HepG2 (cell line): ENCODE data around the gene AP2B1. TPM values are rescaled to one million over a fixed set of nuclear protein-coding genes. Genes with fewer than 3 reads are reported as not detected.

Source experiments
- ATAC-seq: fragments of 200-7000 bp; cut with Tn5 transposase; 3 replicates; pipeline ENCODE4 v1.9.1; 2020; ENCODE audit warnings: mild to moderate bottlenecking, moderate library complexity
- BruUV-seq: library from RNA; stranded (reverse); fragments of 400-500 nt; replicated peaks from 2 replicates; lab custom pipeline; 2021; lab: Mats Ljungman, UMichigan
- CTCF ChIA-PET: fragments of 300-600 bp; formaldehyde crosslinking; extraction: SDS; loops from one replicate; lab custom pipeline; 2021; ENCODE audit warnings: low total read pairs, inconsistent platforms, low intra/inter-chr PET ratio; lab: Yijun Ruan, JAX
- POLR2A ChIA-PET: fragments of 350-600 bp; sonication (Branson Sonifier 250); formaldehyde crosslinking; loops from one replicate; lab custom pipeline; 2020; ENCODE audit warnings: antibody characterized with exemption, inconsistent platforms; lab: Yijun Ruan, JAX
- DNase-seq: peaks from one replicate; pipeline ENCODE4 v3.0.0-alpha.2; 2015; ENCODE audit warnings: low spot score
- FAIRE-seq: peaks from 3 replicates; lab custom pipeline; 2011; peaks lifted over from hg19 to GRCh38; lab: Jason Lieb, UNC
- H2AFZ ChIP-seq: one replicate; pipeline ENCODE4 v1.6.1; 2011; ENCODE audit warnings: low read length, inconsistent platforms
- H3K27ac ChIP-seq: fragments of 300-600 bp; 3 replicates; pipeline ENCODE4 v1.8.0; 2011; ENCODE audit warnings: mixed run types, mild to moderate bottlenecking, mixed read lengths, low read length, inconsistent platforms; ENCODE audit not compliant: insufficient read depth; ENCODE audit errors: extremely low read length
- H3K27me3 ChIP-seq, 2 experiments: fragments of 200-600 bp in 1 of 2; 2 replicates in 1 of 2; 3 replicates in 1 of 2; pipeline versions ENCODE4 v1.6.0 to v1.8.0; 2011; ENCODE audit warnings: low read length in 2 of 2, mild to moderate bottlenecking in 2 of 2, moderate library complexity in 2 of 2, inconsistent platforms in 1 of 2; ENCODE audit not compliant: insufficient read depth in 2 of 2, control insufficient read depth in 1 of 2
- H3K36me3 ChIP-seq, 2 experiments: fragments of 200-600 bp in 1 of 2; replicated peaks in 1 of 2; 2 replicates in 1 of 2; 3 replicates in 1 of 2; pipeline versions ENCODE4 v1.5.1 to v1.8.0; 2011; ENCODE audit warnings: low read length in 2 of 2, inconsistent platforms in 1 of 2; ENCODE audit not compliant: insufficient read depth in 2 of 2, control insufficient read depth in 1 of 2
- H3K4me1 ChIP-seq: 2 replicates; pipeline ENCODE4 v1.5.1; 2012; ENCODE audit warnings: low read length, inconsistent platforms; ENCODE audit not compliant: insufficient read depth
- H3K4me2 ChIP-seq: 2 replicates; pipeline ENCODE4 v1.6.0; 2011; ENCODE audit warnings: low read depth, low read length, inconsistent platforms
- H3K4me3 ChIP-seq, 3 experiments: fragments of 200-600 bp in 1 of 3; sonication (generic), shearing (Covaris generic) in 1 of 3; replicated peaks in 1 of 3; 2 replicates each; pipeline ENCODE4 v1.5.1; 2011 to 2016; ENCODE audit warnings: low read length in 3 of 3, inconsistent platforms in 2 of 3, low read depth in 2 of 3, mild to moderate bottlenecking in 2 of 3, control low read depth in 1 of 3, mixed read lengths in 1 of 3; ENCODE audit not compliant: insufficient read depth in 1 of 3
- H3K79me2 ChIP-seq: one replicate; pipeline ENCODE4 v1.6.1; 2011; ENCODE audit warnings: low read length, inconsistent platforms; ENCODE audit not compliant: insufficient read depth
- H3K9ac ChIP-seq: 2 replicates; pipeline ENCODE4 v1.6.0; 2011; ENCODE audit warnings: mild to moderate bottlenecking, low read depth, low read length, inconsistent platforms; ENCODE audit not compliant: insufficient read depth
- H3K9me3 ChIP-seq: 2 replicates; pipeline ENCODE4 v1.5.1; 2012; ENCODE audit warnings: mild to moderate bottlenecking, low read length
- H4K20me1 ChIP-seq: 2 replicates; pipeline ENCODE4 v1.6.0; 2011; ENCODE audit warnings: inconsistent platforms, mild to moderate bottlenecking, low read length, moderate library complexity; ENCODE audit not compliant: insufficient read depth
- SATB2 ChIP-seq: sonication (generic); formaldehyde crosslinking; IDR thresholded peaks from 2 replicates; pipeline ENCODE4 v1.5.0; 2020; ENCODE audit warnings: missing genetic modification reagents
- TEAD2 ChIP-seq: sonication (generic); formaldehyde crosslinking; IDR thresholded peaks from 2 replicates; pipeline ENCODE4 v1.9.0; 2021; ENCODE audit warnings: missing genetic modification reagents
- ZNF263 ChIP-seq: sonication (generic); formaldehyde crosslinking; IDR thresholded peaks from 2 replicates; pipeline ENCODE4 v1.4.0; 2020; ENCODE audit warnings: missing genetic modification reagents
- ZNF878 ChIP-seq: sonication (generic); formaldehyde crosslinking; IDR thresholded peaks from 2 replicates; pipeline ENCODE4 v1.8.1; 2023; ENCODE audit warnings: mild to moderate bottlenecking, missing genetic modification reagents, moderate library complexity
- WGBS: methylation state at CpG from one replicate; pipeline ENCODE4 v1.1.6; 2017; ENCODE audit warnings: low lambda C conversion rate; 5-methylcytosine and 5-hydroxymethylcytosine counted together
- in situ Hi-C: cut with HindIII; loops from 2 replicates; pipeline ENCODE4 v1.10.0; 2017; ENCODE audit warnings: low pct_unique_long_range_greater_than_20kb; ENCODE audit not compliant: extremely low pct_ligation_motif_present
- intact Hi-C: fragments of 100-400 bp; cut with micrococcal nuclease; formaldehyde crosslinking; loops from one replicate; pipeline ENCODE4 v1.10.0; 2022; ENCODE audit not compliant: unreplicated experiment
- polyA plus RNA-seq, 8 experiments: library from polyadenylated mRNA; depleted of rRNA in 3 of 8; stranded (reverse) in 7 of 8; unstranded in 1 of 8; fragments of >200 nt; fragmentation: Illumina TruSeq in 4 of 8; extraction: Trizol in 4 of 8; gene quantifications; 2 replicates each; pipeline versions ENCODE4 v1.2.1 to v1.2.3, GENCODE V29; 2011 to 2016; ENCODE audit warnings: low read depth in 4 of 8, missing spikeins in 1 of 8, mixed read lengths in 1 of 8; ENCODE audit not compliant: insufficient read depth in 1 of 8
- total RNA-seq, 5 experiments: library from RNA; depleted of rRNA; stranded (reverse); fragments of >200 nt; fragmentation: Illumina TruSeq; extraction: Trizol; gene quantifications; 2 replicates each; pipeline ENCODE4 v1.2.3, GENCODE V29; 2016; ENCODE audit warnings: low read depth in 1 of 5
- TF ChIP-seq, protein P1 (sequence below): sonication (generic); formaldehyde crosslinking; IDR thresholded peaks from 2 replicates; pipeline ENCODE4 v1.8.0; 2022; ENCODE audit warnings: mild to moderate bottlenecking, missing genetic modification reagents, borderline replicate concordance
- TF ChIP-seq, protein P2 (sequence below): IDR thresholded peaks from 2 replicates; pipeline ENCODE4 v1.6.1; 2018; ENCODE audit warnings: missing genetic modification reagents
- TF ChIP-seq, protein P3 (sequence below): sonication (generic); formaldehyde crosslinking; conservative IDR thresholded peaks from 2 replicates; pipeline ENCODE4 v1.4.0; 2020; ENCODE audit warnings: mild to moderate bottlenecking, missing genetic modification reagents, moderate library complexity

AP2B1 gene
- total and polyA plus RNA-seq, 2 of the 13 experiments (the other 11 are each of a cell fraction or from before 2014, with no cell fraction given) = 23.8 to 71.3 TPM

DNA sequence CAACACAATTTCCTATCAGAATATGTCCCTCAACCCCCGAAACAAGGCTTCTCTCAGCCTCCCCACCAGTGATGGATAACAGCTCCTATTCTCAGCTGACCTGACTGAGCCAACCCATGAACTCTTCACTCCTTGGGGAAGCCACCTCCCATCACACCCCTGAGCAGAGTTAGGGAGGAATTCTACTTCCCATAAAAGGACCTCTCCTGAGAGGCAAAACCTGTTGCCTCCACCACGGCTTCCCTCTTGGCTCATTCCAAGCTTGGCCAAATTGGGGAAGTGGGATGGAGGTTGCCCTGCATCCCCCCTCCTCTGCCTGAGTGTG, 138.6 kb downstream of the AP2B1 start (continued):
- TF ChIP-seq, protein P1, sequence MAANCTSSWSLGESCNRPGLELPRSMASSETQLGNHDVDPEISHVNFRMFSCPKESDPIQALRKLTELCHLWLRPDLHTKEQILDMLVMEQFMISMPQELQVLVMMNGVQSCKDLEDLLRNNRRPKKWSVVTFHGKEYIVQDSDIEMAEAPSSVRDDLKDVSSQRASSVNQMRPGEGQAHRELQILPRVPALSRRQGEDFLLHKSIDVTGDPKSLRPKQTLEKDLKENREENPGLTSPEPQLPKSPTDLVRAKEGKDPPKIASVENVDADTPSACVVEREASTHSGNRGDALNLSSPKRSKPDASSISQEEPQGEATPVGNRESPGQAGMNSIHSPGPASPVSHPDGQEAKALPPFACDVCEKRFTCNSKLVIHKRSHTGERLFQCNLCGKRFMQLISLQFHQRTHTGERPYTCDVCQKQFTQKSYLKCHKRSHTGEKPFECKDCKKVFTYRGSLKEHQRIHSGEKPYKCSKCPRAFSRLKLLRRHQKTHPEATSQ (CRISPR knock-in tag) = no peak
- no peak for TF ChIP-seq TEAD2 (CRISPR knock-in tag)

DNA sequence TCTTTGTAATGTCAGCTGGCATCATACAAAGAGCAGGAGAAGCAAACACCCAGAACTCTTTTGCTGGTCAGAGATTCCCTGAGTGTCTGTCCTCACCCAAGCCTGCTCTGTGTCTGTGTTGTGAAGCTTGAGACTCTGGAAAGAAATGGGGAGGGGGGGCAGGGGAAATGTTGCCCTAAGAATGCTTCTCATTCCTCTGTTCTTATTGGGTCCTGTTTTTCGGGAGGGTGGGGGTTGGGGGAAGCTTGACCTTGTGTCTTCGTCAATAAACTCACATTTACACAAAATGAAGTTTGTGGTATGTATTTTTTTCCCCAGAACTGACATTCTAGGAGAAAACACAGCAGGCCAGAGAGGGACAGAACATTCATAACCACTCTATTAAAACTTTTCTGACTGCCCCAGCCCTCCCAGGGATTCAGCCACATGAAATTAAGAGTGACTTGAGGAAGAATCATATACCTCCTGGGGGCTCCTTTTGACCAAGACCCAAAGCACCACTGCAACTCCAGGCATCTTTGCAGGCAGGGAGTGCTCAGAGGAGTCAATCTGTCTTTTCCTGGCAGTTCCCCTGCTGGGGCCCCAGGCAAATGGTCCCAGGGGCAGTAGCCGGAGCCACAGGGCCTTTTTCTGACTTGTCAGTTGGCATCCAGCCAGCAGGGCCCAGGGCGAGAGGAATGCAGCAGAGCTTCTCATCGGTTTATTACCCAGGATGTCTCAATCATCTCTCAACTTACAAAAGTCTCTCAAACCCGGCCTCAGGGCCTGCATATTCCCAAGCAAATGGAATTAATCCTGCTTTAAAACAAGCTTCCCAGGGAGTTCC, 139.2 kb downstream of the AP2B1 start:
- Histone ChIP-seq H3K79me2 (no peaks in the 10 kb centered on the region), H3K27ac (no peak overlapping the region), H3K27me3 (no peaks in the 10 kb centered on the region), H2AFZ (no peak overlapping the region), H4K20me1 (no peaks in the 10 kb centered on the region), H3K4me1 (peaks cover 29% of the 10 kb centered on the region), H3K9ac (no peak overlapping the region), H3K4me2 (no peak overlapping the region), H3K36me3 (peaks cover 10 to 38% of the 10 kb centered on the region in 2 experiments; a peak in 4 of 5 replicates), H3K4me3 (no peak overlapping the region), H3K9me3 (no peaks in the 10 kb centered on the region)
- ChIA-PET POLR2A (interaction anchor here (1.1 kb wide), 1 partner anchor 13 kb away, joined by 5 read pairs; no protein-coding TSS in a partner anchor), CTCF (no interaction called here)
- 50% methylated on average over 5 of the region's 6 CpGs for WGBS
- intact Hi-C loops (no loop called here), in situ Hi-C loops (loop anchor here (25.0 kb wide), 1 partner anchor 414 kb away; no protein-coding TSS in a partner anchor)
- ATAC-seq = peak; percentile 25; the same call in 1 of the 3 replicates
- FAIRE-seq = no peak
- DNase-seq = peak; percentile 66
- TF ChIP-seq, protein P2, sequence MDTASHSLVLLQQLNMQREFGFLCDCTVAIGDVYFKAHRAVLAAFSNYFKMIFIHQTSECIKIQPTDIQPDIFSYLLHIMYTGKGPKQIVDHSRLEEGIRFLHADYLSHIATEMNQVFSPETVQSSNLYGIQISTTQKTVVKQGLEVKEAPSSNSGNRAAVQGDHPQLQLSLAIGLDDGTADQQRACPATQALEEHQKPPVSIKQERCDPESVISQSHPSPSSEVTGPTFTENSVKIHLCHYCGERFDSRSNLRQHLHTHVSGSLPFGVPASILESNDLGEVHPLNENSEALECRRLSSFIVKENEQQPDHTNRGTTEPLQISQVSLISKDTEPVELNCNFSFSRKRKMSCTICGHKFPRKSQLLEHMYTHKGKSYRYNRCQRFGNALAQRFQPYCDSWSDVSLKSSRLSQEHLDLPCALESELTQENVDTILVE (CRISPR knock-in tag) = no peak
- TF ChIP-seq, protein P3, sequence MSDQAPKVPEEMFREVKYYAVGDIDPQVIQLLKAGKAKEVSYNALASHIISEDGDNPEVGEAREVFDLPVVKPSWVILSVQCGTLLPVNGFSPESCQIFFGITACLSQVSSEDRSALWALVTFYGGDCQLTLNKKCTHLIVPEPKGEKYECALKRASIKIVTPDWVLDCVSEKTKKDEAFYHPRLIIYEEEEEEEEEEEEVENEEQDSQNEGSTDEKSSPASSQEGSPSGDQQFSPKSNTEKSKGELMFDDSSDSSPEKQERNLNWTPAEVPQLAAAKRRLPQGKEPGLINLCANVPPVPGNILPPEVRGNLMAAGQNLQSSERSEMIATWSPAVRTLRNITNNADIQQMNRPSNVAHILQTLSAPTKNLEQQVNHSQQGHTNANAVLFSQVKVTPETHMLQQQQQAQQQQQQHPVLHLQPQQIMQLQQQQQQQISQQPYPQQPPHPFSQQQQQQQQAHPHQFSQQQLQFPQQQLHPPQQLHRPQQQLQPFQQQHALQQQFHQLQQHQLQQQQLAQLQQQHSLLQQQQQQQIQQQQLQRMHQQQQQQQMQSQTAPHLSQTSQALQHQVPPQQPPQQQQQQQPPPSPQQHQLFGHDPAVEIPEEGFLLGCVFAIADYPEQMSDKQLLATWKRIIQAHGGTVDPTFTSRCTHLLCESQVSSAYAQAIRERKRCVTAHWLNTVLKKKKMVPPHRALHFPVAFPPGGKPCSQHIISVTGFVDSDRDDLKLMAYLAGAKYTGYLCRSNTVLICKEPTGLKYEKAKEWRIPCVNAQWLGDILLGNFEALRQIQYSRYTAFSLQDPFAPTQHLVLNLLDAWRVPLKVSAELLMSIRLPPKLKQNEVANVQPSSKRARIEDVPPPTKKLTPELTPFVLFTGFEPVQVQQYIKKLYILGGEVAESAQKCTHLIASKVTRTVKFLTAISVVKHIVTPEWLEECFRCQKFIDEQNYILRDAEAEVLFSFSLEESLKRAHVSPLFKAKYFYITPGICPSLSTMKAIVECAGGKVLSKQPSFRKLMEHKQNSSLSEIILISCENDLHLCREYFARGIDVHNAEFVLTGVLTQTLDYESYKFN (CRISPR knock-in tag) = 0 out of 2 replicates have a peak, but pooled peaks have one; percentile 19
- TF ChIP-seq SATB2 (CRISPR knock-in tag) = no peak
- TF ChIP-seq ZNF878 (CRISPR knock-in tag) = no peak
- TF ChIP-seq ZNF263 (CRISPR knock-in tag) = peak; percentile 58; the same call in 1 of the 2 replicates
- BruUV-seq = no TSS peak
